Measurements from ENCODE around the gene GYPC.

Gene GYPC

DNA sequence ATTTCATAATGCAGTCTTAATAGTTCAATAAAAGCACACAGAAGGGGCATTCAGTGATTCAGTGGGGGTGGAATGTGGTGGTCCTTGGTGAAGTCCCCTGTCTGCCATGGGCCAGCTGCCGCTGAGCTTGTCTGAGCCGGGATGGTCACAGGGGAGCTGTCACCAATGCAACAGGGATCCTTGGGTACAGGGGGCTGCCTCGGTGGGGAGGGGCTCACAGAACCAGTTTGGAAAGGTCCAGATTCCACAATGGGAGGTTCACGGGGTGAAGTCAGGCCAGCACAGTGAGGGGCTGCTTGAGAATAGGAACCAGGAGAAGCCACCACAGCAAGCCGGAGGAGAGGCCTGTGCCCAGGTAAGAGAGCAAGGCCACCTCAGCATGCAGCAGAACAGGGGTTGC is 75.4 kb downstream of the GYPC start:
- no peak for DNase-seq (ENCODE audit: low read depth, low spot score)

DNA sequence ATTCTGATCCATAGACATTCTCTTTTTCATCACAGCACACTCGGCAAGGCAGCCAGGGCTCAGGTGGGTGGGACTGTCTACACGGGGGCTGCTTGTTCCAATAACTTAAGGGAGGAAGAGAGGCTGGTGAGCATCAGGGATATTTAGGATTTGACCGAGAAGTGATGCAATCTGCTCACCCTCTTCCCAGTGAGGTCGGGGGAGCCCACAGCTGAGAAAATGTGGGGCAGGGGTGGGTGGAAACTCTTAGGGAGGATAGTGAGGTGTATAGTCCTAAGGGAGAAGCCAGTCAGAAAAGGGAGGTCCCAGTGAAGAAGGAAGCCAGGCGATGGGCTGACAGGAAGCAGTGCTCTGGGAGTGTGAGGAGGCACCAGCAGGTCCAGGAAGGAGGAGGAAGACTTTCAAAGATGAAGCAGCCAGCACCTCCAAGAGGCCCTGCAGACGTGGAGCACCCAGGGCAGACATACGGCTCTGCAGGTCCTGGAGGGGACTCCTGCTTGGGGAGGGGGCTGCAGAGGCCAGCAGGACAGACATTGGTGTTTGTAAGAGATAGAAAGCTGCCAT is 76.8 kb downstream of the GYPC start:
- no peak for DNase-seq (ENCODE audit: low read depth, low spot score)

DNA sequence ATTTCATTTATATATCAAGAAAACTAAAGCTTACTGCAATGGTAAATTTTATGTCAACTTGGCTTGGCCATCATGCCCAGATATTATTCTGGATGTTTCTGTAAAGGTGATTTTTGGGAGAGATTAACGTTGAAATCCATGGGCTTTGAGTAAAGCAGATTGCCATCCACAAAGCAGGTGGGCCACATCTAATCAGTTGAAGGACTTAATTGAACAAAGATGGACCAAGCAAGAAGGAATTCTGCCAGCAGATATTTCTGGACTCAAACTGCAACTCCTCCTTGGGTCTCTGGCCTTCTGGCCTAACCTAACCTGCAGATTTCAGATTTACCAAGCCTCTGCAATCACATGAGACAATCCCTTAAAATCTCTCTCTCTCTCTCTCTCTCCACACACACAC is 77.8 kb downstream of the GYPC start:
- DNase-seq (ENCODE audit: low read depth, low spot score): no peak

DNA sequence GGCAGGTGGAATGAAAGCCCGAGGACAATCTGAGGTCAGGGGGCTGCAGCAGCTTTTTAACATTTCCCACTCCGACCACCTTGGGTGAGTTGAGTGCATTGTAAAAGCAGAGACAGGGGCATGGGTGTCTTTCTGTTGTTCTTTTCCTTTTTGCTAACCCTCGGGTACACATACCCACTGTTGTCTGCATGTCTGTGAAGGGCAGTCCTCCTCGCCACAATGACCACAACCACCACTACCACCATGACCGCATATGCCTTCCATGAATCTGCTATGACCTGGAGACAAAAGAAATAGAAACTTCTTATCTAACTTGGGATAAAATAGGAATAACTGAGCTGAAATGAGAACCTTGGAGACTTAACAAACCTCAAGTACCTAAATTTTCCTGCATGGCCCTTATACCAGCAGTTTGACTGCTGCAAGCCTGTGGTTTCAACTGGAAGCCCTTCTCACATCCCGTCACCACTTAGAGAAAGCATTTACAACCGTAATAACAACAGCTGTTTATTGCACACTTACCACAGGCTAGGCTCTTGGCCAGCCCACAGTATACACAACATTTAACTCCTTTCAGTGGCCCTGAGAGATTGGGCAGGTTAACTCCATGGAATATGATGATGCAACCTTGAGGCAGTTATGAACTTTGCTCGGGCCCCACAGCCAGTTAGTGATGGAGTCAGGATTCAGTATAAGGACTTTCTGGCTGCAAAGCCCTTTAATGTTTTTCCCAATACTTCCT is 80.3 kb downstream of the GYPC start:
- DNase-seq (ENCODE audit: low read depth, low spot score): no peak

DNA sequence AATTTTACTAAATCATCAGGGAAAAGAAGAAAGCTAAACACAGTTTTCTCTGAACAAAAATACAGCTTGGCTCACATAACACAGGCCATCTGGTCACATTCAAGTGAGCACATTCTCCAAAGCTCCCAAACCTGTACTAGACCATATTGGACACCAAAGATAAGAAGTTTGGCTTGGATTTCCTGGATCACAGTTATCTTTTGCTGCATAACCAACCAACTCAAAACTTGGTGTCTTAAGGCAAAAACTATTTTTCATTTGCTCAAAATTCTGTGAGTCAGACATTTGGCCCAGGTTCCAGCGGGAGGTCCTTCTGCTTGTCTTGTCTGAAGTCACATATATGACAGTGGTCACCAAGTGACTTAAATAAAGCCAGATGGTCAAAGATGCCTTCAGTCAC is 83.2 kb downstream of the GYPC start:
- DNase-seq (ENCODE audit: low read depth, low spot score): no peak

DNA sequence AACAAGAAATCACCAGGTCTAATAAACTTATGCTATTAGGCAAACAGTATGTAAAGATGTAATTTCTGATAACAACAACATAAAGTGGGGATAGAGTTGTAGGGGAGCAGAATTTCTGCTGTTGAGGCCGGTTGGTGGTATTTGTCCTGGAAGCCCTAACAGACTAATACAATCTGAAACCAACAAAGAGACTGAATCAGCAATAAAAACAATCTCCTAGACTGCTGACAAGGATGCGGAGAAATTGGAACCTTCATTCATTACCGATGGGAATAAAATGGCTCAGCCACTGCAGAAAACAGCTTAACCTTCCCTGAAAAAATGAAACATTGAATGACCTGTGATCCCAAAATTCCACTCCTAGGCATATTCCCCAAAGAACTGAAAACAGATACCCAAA is 88.7 kb downstream of the GYPC start:
- no peak for DNase-seq (ENCODE audit: low read depth, low spot score)
